Upper lobe of left lung (tissue), 6 donors: ENCODE results near the gene KCNMA1. TPM values are rescaled to one million over a fixed set of nuclear protein-coding genes. Genes with fewer than 3 reads are reported as not detected.
"Not testable (repeated sequence)": the region's sequence is repeated elsewhere in the genome, so short reads cannot be mapped to it uniquely, and the experiment has no call there.

Source experiments
- ATAC-seq, 2 donors: fragments of 200-7000 bp; cut with Tn5 transposase; one replicate each; pipeline ENCODE4 v1.9.1; 2022; ENCODE audit warnings: mild to moderate bottlenecking in 2 of 2, moderate library complexity in 2 of 2; ENCODE audit not compliant: low FRiP score in 2 of 2
- DNase-seq, 2 donors: peaks; one replicate each; pipeline ENCODE4 v3.0.0-alpha.2; 2019 to 2020
- H3K27ac ChIP-seq, 4 donors: fragments of 200-600 bp; sonication (generic); one replicate each; pipeline ENCODE4 v1.5.1; 2016 to 2019
- H3K27me3 ChIP-seq, 4 donors: fragments of 200-600 bp; sonication (generic); one replicate each; pipeline ENCODE4 v1.5.1; 2017 to 2019
- H3K36me3 ChIP-seq, 4 donors: fragments of 200-600 bp; sonication (generic); one replicate each; pipeline ENCODE4 v1.5.1; 2016 to 2019
- H3K4me1 ChIP-seq, 4 donors: fragments of 200-600 bp; sonication (generic); one replicate each; pipeline ENCODE4 v1.5.1; 2018 to 2019
- H3K4me3 ChIP-seq, 4 donors: fragments of 200-600 bp; sonication (generic); one replicate each; pipeline ENCODE4 v1.5.1; 2017 to 2019; ENCODE audit warnings: mild to moderate bottlenecking in 2 of 4, moderate library complexity in 1 of 4
- H3K9me3 ChIP-seq, 4 donors: fragments of 200-600 bp; sonication (generic); one replicate each; pipeline ENCODE4 v1.5.1; 2018 to 2019
- EP300 ChIP-seq, 4 donors: sonication (generic); formaldehyde crosslinking; IDR thresholded peaks; one replicate each; pipeline ENCODE4 v1.5.1; 2017; ENCODE audit warnings: antibody characterized with exemption in 4 of 4, control low read depth in 2 of 4
- POLR2A ChIP-seq, 4 donors: fragments of 450-650 bp; IDR thresholded peaks; one replicate each; pipeline ENCODE4 v1.5.1; 2016 to 2017; ENCODE audit warnings: antibody characterized with exemption in 4 of 4, mild to moderate bottlenecking in 2 of 4
- POLR2AphosphoS5 ChIP-seq, 2 donors: sonication (generic); formaldehyde crosslinking; IDR thresholded peaks; one replicate each; pipeline ENCODE4 v1.5.1; 2017; ENCODE audit warnings: antibody characterized with exemption in 2 of 2
- WGBS, 2 donors: methylation state at CpG; one replicate each; pipeline ENCODE4 v1.1.5; 2017 to 2018; 5-methylcytosine and 5-hydroxymethylcytosine counted together
- total RNA-seq, 6 donors: library from RNA; depleted of rRNA in 4 of 6; stranded (reverse); fragments of >200 nt in 4 of 6; gene quantifications; one replicate each; pipeline versions ENCODE4 v1.1.0 to v1.2.1, GENCODE V29; 2016 to 2021
- TF ChIP-seq, protein P1 (sequence below), 6 experiments: fragments of 450-650 bp in 4 of 6; fragments of 200-600 bp in 2 of 6; sonication (generic) in 2 of 6; IDR thresholded peaks; one replicate each; pipeline ENCODE4 v1.5.1; 2016 to 2019; ENCODE audit warnings: antibody characterized with exemption in 6 of 6
- donor health status: DM: no; HTN: no; CAD: no; lungs with moderate emphysema.
- donor health status: DM: no; HTN: yes; CAD: no; lungs with severe emphysema.

The KCNMA1 gene
- total RNA-seq, result 100 to 1,000 TPM in 1 of 6 donors, 10 to 100 TPM in 4, 1 to 10 TPM in 1; 5.8 to 107 (median 22.0) TPM

DNA sequence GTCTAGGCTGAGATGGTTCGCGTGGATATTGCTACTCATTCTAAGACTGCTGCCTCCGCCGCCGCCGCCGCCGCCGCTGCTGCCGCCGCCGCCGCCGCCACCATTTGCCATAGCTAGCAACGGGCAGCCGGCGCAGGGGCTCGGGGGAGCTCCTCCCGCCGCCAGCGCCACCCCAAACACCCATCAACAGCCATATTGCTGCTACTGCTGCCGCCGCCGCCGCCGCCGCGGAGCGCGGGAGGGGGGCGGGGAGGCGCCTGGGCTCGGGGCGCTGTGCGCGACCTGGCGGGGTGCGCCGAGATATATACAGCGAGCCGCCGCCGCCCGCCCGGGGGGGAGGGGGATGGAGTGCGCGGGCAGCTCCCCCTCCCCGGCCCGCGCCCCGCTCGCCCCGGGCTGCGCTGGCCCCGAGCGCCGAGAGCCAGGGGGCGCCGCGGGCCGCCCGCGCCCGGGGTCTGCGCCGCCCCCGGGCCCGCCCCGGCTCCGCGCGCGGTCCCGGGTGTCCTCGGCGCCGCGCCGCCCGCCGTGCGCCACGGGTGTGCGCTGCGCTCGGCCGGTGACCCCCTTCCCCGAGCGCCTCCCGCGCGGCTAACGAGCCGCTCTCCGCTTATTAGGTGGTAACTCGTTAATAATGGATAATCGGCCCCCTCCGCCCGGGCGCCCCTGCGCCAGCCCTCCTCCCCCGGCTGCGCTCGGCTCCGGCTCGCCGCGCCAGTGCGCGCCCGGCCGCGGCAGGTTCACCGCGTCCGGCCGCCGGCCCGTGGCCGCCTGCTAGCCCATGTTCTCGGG lies at the start of gene KCNMA1:
Gene KCNMA1, minus strand, starts transcription at position 277 of the 789 bp plus-strand sequence.
- DNase-seq, result peak in 1 of 2 donors; percentile 88
- Histone ChIP-seq H3K9me3 (no peaks in the 10 kb centered on the region), H3K4me1 (peaks cover 5 to 24% (median 11%) of the 10 kb centered on the region in 4 donors), H3K27ac (peak within 1 kb of the TSS in 2 of 4 donors; percentile 23 to 61), H3K27me3 (peaks cover 0 to 28% (median 17%) of the 10 kb centered on the region in 4 donors), H3K36me3 (no peaks in the 10 kb centered on the region), H3K4me3 (peak within 1 kb of the TSS; percentile 10 to 50 (median 47))
- TF ChIP-seq, protein P1, sequence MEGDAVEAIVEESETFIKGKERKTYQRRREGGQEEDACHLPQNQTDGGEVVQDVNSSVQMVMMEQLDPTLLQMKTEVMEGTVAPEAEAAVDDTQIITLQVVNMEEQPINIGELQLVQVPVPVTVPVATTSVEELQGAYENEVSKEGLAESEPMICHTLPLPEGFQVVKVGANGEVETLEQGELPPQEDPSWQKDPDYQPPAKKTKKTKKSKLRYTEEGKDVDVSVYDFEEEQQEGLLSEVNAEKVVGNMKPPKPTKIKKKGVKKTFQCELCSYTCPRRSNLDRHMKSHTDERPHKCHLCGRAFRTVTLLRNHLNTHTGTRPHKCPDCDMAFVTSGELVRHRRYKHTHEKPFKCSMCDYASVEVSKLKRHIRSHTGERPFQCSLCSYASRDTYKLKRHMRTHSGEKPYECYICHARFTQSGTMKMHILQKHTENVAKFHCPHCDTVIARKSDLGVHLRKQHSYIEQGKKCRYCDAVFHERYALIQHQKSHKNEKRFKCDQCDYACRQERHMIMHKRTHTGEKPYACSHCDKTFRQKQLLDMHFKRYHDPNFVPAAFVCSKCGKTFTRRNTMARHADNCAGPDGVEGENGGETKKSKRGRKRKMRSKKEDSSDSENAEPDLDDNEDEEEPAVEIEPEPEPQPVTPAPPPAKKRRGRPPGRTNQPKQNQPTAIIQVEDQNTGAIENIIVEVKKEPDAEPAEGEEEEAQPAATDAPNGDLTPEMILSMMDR (IDR thresholded peaks at IDR 0.05), result no peak
- TF ChIP-seq POLR2A (IDR thresholded peaks at IDR 0.05) (peak in 1 of 4 donors; percentile 61), POLR2AphosphoS5 (IDR thresholded peaks at IDR 0.05) (no peak), EP300 (IDR thresholded peaks at IDR 0.05) (no peak)
- 0% methylated on average over 16 to 36 of the region's 121 CpGs for WGBS, 2 donors
- ATAC-seq, result peak in 1 of 2 donors; percentile 50

GRCh38 chr10:77686650-77687417 lies 49.2 kb upstream of the KCNMA1 start:
- DNase-seq, result no peak
- ATAC-seq, result peak in 1 of 2 donors; percentile 19
- WGBS, 2 donors, result 75 to 82% methylated on average over 11 of the region's 11 CpGs
- no peak overlapping the region for H3K27ac ChIP-seq
- no peaks in the 10 kb centered on the region for H3K9me3 ChIP-seq
- TF ChIP-seq POLR2AphosphoS5 (IDR thresholded peaks at IDR 0.05) (no peak), POLR2A (IDR thresholded peaks at IDR 0.05) (no peak), EP300 (IDR thresholded peaks at IDR 0.05) (no peak)
- TF ChIP-seq, protein P1 (IDR thresholded peaks at IDR 0.05), result no peak
- H3K36me3 ChIP-seq, result no peaks in the 10 kb centered on the region
- H3K27me3 ChIP-seq, result no peaks in the 10 kb centered on the region
- no peak overlapping the region for H3K4me3 ChIP-seq
- no peaks in the 10 kb centered on the region for H3K4me1 ChIP-seq

GRCh38 chr10:77686096-77686495 lies 48.5 kb upstream of the KCNMA1 start:
- TF ChIP-seq EP300 (IDR thresholded peaks at IDR 0.05) (no peak), POLR2A (IDR thresholded peaks at IDR 0.05) (no peak), POLR2AphosphoS5 (IDR thresholded peaks at IDR 0.05) (no peak)
- TF ChIP-seq, protein P1 (IDR thresholded peaks at IDR 0.05), result no peak
- H3K9me3 ChIP-seq, result no peaks in the 10 kb centered on the region
- no peak overlapping the region for H3K4me3 ChIP-seq
- no peak for DNase-seq
- ATAC-seq, result no peak
- H3K27me3 ChIP-seq, result no peaks in the 10 kb centered on the region
- 78% methylated on average over 3 of the region's 3 CpGs for WGBS, 2 donors
- H3K27ac ChIP-seq, result no peak overlapping the region
- no peaks in the 10 kb centered on the region for H3K4me1 ChIP-seq
- H3K36me3 ChIP-seq, result no peaks in the 10 kb centered on the region

DNA sequence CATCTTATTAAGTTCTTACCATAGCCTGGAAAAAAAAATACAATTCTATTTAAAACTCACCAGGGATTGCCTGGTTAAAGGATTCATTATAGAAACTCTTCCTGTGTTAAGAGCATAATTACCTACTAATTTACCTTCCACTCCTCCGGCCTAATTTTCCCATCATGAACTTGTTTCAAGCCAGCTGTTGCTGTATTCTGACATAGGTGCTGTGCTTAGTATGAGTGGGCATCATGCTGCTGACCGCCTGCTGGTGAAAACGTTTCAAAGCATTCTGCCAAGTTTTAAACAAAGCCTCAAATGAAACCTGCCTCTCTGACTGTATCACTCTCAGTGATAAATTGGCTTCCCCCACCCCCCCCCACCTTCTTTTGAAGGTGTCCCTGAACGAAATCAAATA lies 47.8 kb upstream of the KCNMA1 start:
- H3K4me1 ChIP-seq, result no peaks in the 10 kb centered on the region
- no peaks in the 10 kb centered on the region for H3K27me3 ChIP-seq
- H3K36me3 ChIP-seq, result no peaks in the 10 kb centered on the region
- no peak overlapping the region for H3K27ac ChIP-seq
- no peak for ATAC-seq
- no peak overlapping the region for H3K4me3 ChIP-seq
- whole genome bisulfite sequencing, 2 donors, result 58 to 59% methylated on average over 4 of the region's 4 CpGs
- no peaks in the 10 kb centered on the region for H3K9me3 ChIP-seq
- DNase-seq, result no peak
- TF ChIP-seq EP300 (IDR thresholded peaks at IDR 0.05) (no peak), POLR2A (IDR thresholded peaks at IDR 0.05) (no peak), POLR2AphosphoS5 (IDR thresholded peaks at IDR 0.05) (no peak)
- TF ChIP-seq, protein P1 (IDR thresholded peaks at IDR 0.05), result no peak

- not testable (repeated sequence) for H3K9me3 ChIP-seq, H3K4me1 ChIP-seq, ATAC-seq, H3K36me3 ChIP-seq, H3K27ac ChIP-seq, H3K27me3 ChIP-seq, H3K4me3 ChIP-seq
- 70 to 78% methylated on average over 8 of the region's 8 CpGs for WGBS, 2 donors
- peak in 1 of 2 donors; percentile 25 for DNase-seq
Observed at GRCh38 chr10:77683088-77683432, 45.5 kb upstream of the KCNMA1 start.
